Measurements from ENCODE around the gene PDE4B. TPM values are rescaled to one million over a fixed set of nuclear protein-coding genes. Genes with fewer than 3 reads are reported as not detected.

PDE4B gene
- total and polyA plus RNA-seq, 10 of the 15 experiments (the other 5 are each of a cell fraction or from before 2014, with no cell fraction given), result 3.0 to 13.2 (median 5.7) TPM

- Histone ChIP-seq H3K36me3 (ENCODE audit: control insufficient read depth in 2 of 2, insufficient read depth in 2 of 2, low read length in 1 of 2) (no peaks in the 10 kb centered on the region; a peak in 2 of 4 replicates), H3K79me2 (ENCODE audit: control insufficient read depth, insufficient read depth, low read length) (peaks cover 31% of the 10 kb centered on the region), H3K9me3 (replicated peaks; ENCODE audit: control insufficient read depth, insufficient read depth, low read length) (no peaks in the 10 kb centered on the region), H3K4me1 (ENCODE audit: control insufficient read depth, insufficient read depth, low read length) (peaks cover 29% of the 10 kb centered on the region), H2AFZ (ENCODE audit: control insufficient read depth, low read depth, low read length) (no peak overlapping the region), H3K4me2 (ENCODE audit: control insufficient read depth, insufficient read depth) (no peak overlapping the region), H3K27ac (ENCODE audit: control insufficient read depth, insufficient read depth) (no peak overlapping the region), H3K4me3 (no peak overlapping the region), H4K20me1 (ENCODE audit: control insufficient read depth, insufficient read depth) (no peaks in the 10 kb centered on the region), H3K9ac (ENCODE audit: control insufficient read depth, insufficient read depth, low read length) (no peak overlapping the region), H3K27me3 (replicated peaks in 1 of 2; ENCODE audit: control insufficient read depth in 2 of 2, insufficient read depth in 2 of 2, low read length in 1 of 2) (no peaks in the 10 kb centered on the region)
- ChIA-PET SMC1A (ENCODE audit: uncharacterized antibody, unreplicated experiment) (interaction anchor here (1.1 to 23.1 kb wide), 7 partner anchors 8 to 89 kb away, joined by 4 to 463 read pairs (median 6); no protein-coding TSS in a partner anchor), CTCF (interaction anchor here (0.7 to 2.4 kb wide), 7 partner anchors 8 to 91 kb away, joined by 3 to 12 read pairs (median 4); no protein-coding TSS in a partner anchor), POLR2A (interaction anchor here (1.4 kb wide), 1 partner anchor 12 kb away, joined by 5 read pairs; no protein-coding TSS in a partner anchor), RAD21 (ENCODE audit: unreplicated experiment) (interaction anchor here (0.6 to 1.3 kb wide), 4 partner anchors 11 to 81 kb away, joined by 3 to 5 read pairs (median 4); no protein-coding TSS in a partner anchor)
- FAIRE-seq, result no peak
- intact Hi-C loops (cut with micrococcal nuclease; ENCODE audit: unreplicated experiment) (loop anchor here (10.0 kb wide), 1 partner anchor 379 kb away; no protein-coding TSS in a partner anchor), in situ Hi-C loops (cut with MboI) (no loop called here)
- no peak for ATAC-seq
- DNase-seq (ENCODE audit: low read depth, low spot score), result no peak
- TF ChIP-seq SPI1 (IDR thresholded peaks at IDR 0.05; ENCODE audit: borderline replicate concordance, insufficient read depth, low read depth, low read length), result peak; percentile 41; the same call in 1 of the 2 replicates
- no peak for TF ChIP-seq RB1 (IDR thresholded peaks at IDR 0.05; ENCODE audit: borderline replicate concordance)
- 42% methylated on average over 1 of the region's 1 CpG for WGBS (ENCODE audit: insufficient coverage, insufficient replicate concordance, low lambda C conversion rate, missing lambda C conversion rate)
- no TSS peak for BruUV-seq (replicated peaks)
Observed at GRCh38 chr1:66355756-66356155, 563.1 kb downstream of the PDE4B start.

DNA sequence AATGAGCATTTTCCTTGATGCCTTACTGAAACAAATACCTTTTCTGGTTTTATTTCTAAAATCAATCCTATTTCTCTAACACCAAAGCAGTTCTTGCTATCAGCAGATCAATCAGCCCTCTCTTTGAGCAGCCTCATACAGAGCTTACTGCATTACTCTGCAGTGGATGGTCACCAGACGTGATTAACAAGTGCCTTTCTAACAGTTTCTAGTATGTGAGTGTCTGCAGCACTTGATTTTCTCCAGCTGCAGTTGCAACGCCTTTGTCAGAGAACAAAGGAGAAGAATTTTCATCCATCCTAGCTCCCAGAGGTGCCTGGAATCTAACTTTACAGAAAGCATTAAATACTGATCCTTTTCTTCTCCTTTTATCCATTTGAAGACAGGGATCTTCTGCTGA lies 563.9 kb downstream of the PDE4B start:
- intact Hi-C loops (cut with micrococcal nuclease; ENCODE audit: unreplicated experiment) (loop anchor here (10.0 kb wide), 1 partner anchor 378 kb away; no protein-coding TSS in a partner anchor), in situ Hi-C loops (cut with MboI) (no loop called here)
- ChIA-PET RAD21 (ENCODE audit: unreplicated experiment) (interaction anchor here (1.1 to 1.5 kb wide), 6 partner anchors 9 to 104 kb away, joined by 3 to 5 read pairs (median 4); no protein-coding TSS in a partner anchor), POLR2A (interaction anchor here (1.4 kb wide), 1 partner anchor 11 kb away, joined by 5 read pairs; no protein-coding TSS in a partner anchor), CTCF (interaction anchor here (1.4 to 2.4 kb wide), 5 partner anchors 9 to 103 kb away, joined by 4 to 12 read pairs (median 5); no protein-coding TSS in a partner anchor), SMC1A (ENCODE audit: uncharacterized antibody, unreplicated experiment) (interaction anchor here (0.9 to 23.1 kb wide), 11 partner anchors 9 to 106 kb away, joined by 3 to 463 read pairs (median 4); no protein-coding TSS in a partner anchor)
- Histone ChIP-seq H3K9me3 (replicated peaks; ENCODE audit: control insufficient read depth, insufficient read depth, low read length) (no peaks in the 10 kb centered on the region), H3K4me3 (no peak overlapping the region), H2AFZ (ENCODE audit: control insufficient read depth, low read depth, low read length) (no peak overlapping the region), H3K9ac (ENCODE audit: control insufficient read depth, insufficient read depth, low read length) (no peak overlapping the region), H3K36me3 (ENCODE audit: control insufficient read depth in 2 of 2, insufficient read depth in 2 of 2, low read length in 1 of 2) (peaks cover 0 to 2% of the 10 kb centered on the region in 2 experiments; a peak in 3 of 4 replicates), H3K79me2 (ENCODE audit: control insufficient read depth, insufficient read depth, low read length) (peaks cover 23% of the 10 kb centered on the region), H4K20me1 (ENCODE audit: control insufficient read depth, insufficient read depth) (no peaks in the 10 kb centered on the region), H3K27ac (ENCODE audit: control insufficient read depth, insufficient read depth) (no peak overlapping the region), H3K4me2 (ENCODE audit: control insufficient read depth, insufficient read depth) (no peak overlapping the region), H3K27me3 (replicated peaks in 1 of 2; ENCODE audit: control insufficient read depth in 2 of 2, insufficient read depth in 2 of 2, low read length in 1 of 2) (no peaks in the 10 kb centered on the region), H3K4me1 (ENCODE audit: control insufficient read depth, insufficient read depth, low read length) (peaks cover 20% of the 10 kb centered on the region)
- ATAC-seq (no peak), DNase-seq (ENCODE audit: low read depth, low spot score) (no peak), FAIRE-seq (no peak)
- 72% methylated on average over 2 of the region's 2 CpGs for WGBS (ENCODE audit: insufficient coverage, insufficient replicate concordance, low lambda C conversion rate, missing lambda C conversion rate)
- no TSS peak for BruUV-seq (replicated peaks)
- TF ChIP-seq KAT2A (conservative IDR thresholded peaks at IDR 0.05; ENCODE audit: control insufficient read depth, low read depth, low read length) (no peak), HDAC2 (IDR thresholded peaks at IDR 0.05) (no peak)
- TF ChIP-seq, protein P1, sequence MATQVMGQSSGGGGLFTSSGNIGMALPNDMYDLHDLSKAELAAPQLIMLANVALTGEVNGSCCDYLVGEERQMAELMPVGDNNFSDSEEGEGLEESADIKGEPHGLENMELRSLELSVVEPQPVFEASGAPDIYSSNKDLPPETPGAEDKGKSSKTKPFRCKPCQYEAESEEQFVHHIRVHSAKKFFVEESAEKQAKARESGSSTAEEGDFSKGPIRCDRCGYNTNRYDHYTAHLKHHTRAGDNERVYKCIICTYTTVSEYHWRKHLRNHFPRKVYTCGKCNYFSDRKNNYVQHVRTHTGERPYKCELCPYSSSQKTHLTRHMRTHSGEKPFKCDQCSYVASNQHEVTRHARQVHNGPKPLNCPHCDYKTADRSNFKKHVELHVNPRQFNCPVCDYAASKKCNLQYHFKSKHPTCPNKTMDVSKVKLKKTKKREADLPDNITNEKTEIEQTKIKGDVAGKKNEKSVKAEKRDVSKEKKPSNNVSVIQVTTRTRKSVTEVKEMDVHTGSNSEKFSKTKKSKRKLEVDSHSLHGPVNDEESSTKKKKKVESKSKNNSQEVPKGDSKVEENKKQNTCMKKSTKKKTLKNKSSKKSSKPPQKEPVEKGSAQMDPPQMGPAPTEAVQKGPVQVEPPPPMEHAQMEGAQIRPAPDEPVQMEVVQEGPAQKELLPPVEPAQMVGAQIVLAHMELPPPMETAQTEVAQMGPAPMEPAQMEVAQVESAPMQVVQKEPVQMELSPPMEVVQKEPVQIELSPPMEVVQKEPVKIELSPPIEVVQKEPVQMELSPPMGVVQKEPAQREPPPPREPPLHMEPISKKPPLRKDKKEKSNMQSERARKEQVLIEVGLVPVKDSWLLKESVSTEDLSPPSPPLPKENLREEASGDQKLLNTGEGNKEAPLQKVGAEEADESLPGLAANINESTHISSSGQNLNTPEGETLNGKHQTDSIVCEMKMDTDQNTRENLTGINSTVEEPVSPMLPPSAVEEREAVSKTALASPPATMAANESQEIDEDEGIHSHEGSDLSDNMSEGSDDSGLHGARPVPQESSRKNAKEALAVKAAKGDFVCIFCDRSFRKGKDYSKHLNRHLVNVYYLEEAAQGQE (IDR thresholded peaks at IDR 0.05; ENCODE audit: low read depth, low read length), result no peak
- TF ChIP-seq, protein P2, sequence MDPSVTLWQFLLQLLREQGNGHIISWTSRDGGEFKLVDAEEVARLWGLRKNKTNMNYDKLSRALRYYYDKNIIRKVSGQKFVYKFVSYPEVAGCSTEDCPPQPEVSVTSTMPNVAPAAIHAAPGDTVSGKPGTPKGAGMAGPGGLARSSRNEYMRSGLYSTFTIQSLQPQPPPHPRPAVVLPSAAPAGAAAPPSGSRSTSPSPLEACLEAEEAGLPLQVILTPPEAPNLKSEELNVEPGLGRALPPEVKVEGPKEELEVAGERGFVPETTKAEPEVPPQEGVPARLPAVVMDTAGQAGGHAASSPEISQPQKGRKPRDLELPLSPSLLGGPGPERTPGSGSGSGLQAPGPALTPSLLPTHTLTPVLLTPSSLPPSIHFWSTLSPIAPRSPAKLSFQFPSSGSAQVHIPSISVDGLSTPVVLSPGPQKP (IDR thresholded peaks at IDR 0.05; ENCODE audit: low read depth, low read length), result no peak

All from GM12878 (cell line).